Lung (tissue), 12 donors: ENCODE measurements around the gene PLIN1. TPM values are rescaled to one million over a fixed set of nuclear protein-coding genes. Genes with fewer than 3 reads are reported as not detected.

ENCODE experiments used
- ATAC-seq: fragments of 200-7000 bp; cut with Tn5 transposase; one replicate; pipeline ENCODE4 v1.9.1; 2020; ENCODE audit warnings: moderate number of reproducible peaks; ENCODE audit not compliant: insufficient read depth, low FRiP score
- DNase-seq, 3 donors: peaks; one replicate each; pipeline ENCODE4 v3.0.0-alpha.2; 2013 to 2017
- H3K27ac ChIP-seq, 2 donors: one replicate each; pipeline ENCODE4 v1.5.1; 2013; ENCODE audit warnings: mild to moderate bottlenecking in 2 of 2, moderate library complexity in 2 of 2, control low read depth in 1 of 2, inconsistent platforms in 1 of 2, low read depth in 1 of 2, low read length in 1 of 2
- H3K27me3 ChIP-seq, 3 donors: one replicate each; pipeline ENCODE4 v1.5.1; 2013; ENCODE audit warnings: low read length in 2 of 3; ENCODE audit not compliant: control insufficient read depth in 3 of 3, insufficient read depth in 3 of 3
- H3K36me3 ChIP-seq, 4 donors: one replicate each; pipeline ENCODE4 v1.5.1; 2013; ENCODE audit warnings: low read length in 4 of 4, mild to moderate bottlenecking in 1 of 4, moderate library complexity in 1 of 4; ENCODE audit not compliant: control insufficient read depth in 4 of 4, insufficient read depth in 4 of 4
- H3K4me1 ChIP-seq, 5 donors: one replicate each; pipeline ENCODE4 v1.5.1; 2013; ENCODE audit warnings: low read length in 5 of 5, mild to moderate bottlenecking in 2 of 5, moderate library complexity in 1 of 5; ENCODE audit not compliant: control insufficient read depth in 5 of 5, insufficient read depth in 5 of 5
- H3K4me3 ChIP-seq: one replicate; pipeline ENCODE4 v1.5.1; 2013; ENCODE audit warnings: mild to moderate bottlenecking, control low read depth, moderate library complexity
- H3K9ac ChIP-seq, 2 donors: one replicate each; pipeline ENCODE4 v1.5.1; 2013; ENCODE audit warnings: low read length in 2 of 2, control low read depth in 1 of 2; ENCODE audit not compliant: insufficient read depth in 1 of 2
- H3K9me3 ChIP-seq, 4 donors: one replicate each; pipeline ENCODE4 v1.5.1; 2013; ENCODE audit warnings: low read length in 3 of 4, mild to moderate bottlenecking in 1 of 4, moderate library complexity in 1 of 4; ENCODE audit not compliant: control insufficient read depth in 4 of 4, insufficient read depth in 3 of 4
- CTCF ChIP-seq: IDR thresholded peaks from 2 replicates; pipeline ENCODE4 v1.5.1; 2012; ENCODE audit warnings: mild to moderate bottlenecking; ENCODE audit errors: control extremely low read depth, extremely low read depth
- WGBS, 2 donors: extraction: QIAGEN DNeasy Blood & Tissue Kit; methylation state at CpG; one replicate each; pipeline ENCODE4 v1.1.7; 2013; 5-methylcytosine and 5-hydroxymethylcytosine counted together
- polyA plus RNA-seq, 2 donors: library from polyadenylated mRNA; stranded (reverse); fragments of 200-250 nt; gene quantifications; one replicate each; pipeline ENCODE4 v1.2.1, GENCODE V29; 2013
- total RNA-seq, 2 donors: library from RNA; depleted of rRNA in 1 of 2; stranded (reverse); fragments of >200 nt in 1 of 2; gene quantifications; one replicate each; pipeline ENCODE4 v1.2.1, GENCODE V29; 2014 to 2021
- donor health status: control.
- donor health status: control.
- donor health status: Bipolar disorder and iron deficiency.
- donor health status: healthy.
- donor health status: DM: yes; HTN: yes; CAD: no.

The PLIN1 gene
- total and polyA plus RNA-seq, 4 donors = 0.21 to 0.55 (median 0.45) TPM

DNA sequence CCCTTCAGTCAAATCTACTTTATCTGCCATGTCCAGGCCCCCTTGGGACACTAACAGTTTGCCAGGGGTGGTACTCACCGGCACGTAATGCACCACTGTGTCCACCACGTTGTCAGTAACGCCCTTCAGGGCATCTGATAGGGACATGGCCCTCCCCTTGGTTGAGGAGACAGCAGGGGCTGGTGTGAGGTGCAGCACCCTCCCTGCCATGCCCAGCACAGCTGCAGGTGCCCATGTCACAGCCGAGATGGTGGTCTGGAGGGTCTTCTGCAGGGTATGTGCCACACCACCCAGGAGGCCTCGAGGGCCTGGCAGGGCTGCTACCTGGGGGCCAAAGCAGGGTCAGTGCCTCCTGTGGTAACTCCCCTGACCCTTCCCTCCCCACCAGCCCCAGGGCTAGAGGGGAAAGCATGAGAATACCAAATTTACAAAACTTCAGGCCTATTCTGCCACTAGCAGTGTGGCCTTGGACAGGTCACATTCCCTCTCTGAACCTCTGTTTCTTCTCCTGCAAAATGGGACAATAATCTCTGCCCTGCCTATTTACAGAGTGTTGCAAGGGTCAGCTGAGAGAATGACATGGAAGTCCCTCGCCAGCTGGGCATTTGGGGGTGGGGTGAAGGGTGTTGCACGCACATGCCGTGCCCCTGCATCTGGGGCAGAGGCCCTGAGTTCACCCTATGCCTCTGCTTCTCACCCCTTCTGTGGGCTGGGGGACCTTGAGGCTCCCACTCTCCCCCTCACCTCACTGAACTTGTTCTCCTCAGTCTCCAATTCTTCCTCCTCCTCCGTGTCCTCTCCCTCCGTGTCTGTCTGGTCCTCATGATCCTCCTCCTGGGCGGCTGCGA lies 12.1 kb downstream of the PLIN1 start:
- H3K27ac ChIP-seq = no peak overlapping the region
- TF ChIP-seq CTCF = no peak
- ATAC-seq = no peak

GRCh38 chr15:89666184-89666857 lies 12.8 kb downstream of the PLIN1 start:
- peak overlapping the region; percentile 52 to 68 for H3K27ac ChIP-seq
- H3K4me1 ChIP-seq = peaks cover 0 to 25% (median 5%) of the 10 kb centered on the region in 5 donors
- H3K27me3 ChIP-seq = no peaks in the 10 kb centered on the region
- no peak for TF ChIP-seq CTCF
- H3K36me3 ChIP-seq = no peaks in the 10 kb centered on the region
- H3K4me3 ChIP-seq = no peak overlapping the region
- DNase-seq = peak in 1 of 3 donors; percentile 11
- WGBS, 2 donors = 92 to 96% methylated on average over 8 of the region's 8 CpGs
- no peak overlapping the region for H3K9ac ChIP-seq
- no peak for ATAC-seq
- peaks cover 0 to 1% (median 0%) of the 10 kb centered on the region in 4 donors for H3K9me3 ChIP-seq

More for the DNA sequence above, 12.1 kb downstream of the PLIN1 start:
- peaks cover 0 to 1% (median 0%) of the 10 kb centered on the region in 4 donors for H3K9me3 ChIP-seq
- peaks cover 0 to 25% (median 5%) of the 10 kb centered on the region in 5 donors for H3K4me1 ChIP-seq
- no peaks in the 10 kb centered on the region for H3K27me3 ChIP-seq
- DNase-seq = no peak
- no peak overlapping the region for H3K9ac ChIP-seq
- H3K4me3 ChIP-seq = no peak overlapping the region
- WGBS, 2 donors = 89% methylated on average over 13 of the region's 13 CpGs
- no peaks in the 10 kb centered on the region for H3K36me3 ChIP-seq

DNA sequence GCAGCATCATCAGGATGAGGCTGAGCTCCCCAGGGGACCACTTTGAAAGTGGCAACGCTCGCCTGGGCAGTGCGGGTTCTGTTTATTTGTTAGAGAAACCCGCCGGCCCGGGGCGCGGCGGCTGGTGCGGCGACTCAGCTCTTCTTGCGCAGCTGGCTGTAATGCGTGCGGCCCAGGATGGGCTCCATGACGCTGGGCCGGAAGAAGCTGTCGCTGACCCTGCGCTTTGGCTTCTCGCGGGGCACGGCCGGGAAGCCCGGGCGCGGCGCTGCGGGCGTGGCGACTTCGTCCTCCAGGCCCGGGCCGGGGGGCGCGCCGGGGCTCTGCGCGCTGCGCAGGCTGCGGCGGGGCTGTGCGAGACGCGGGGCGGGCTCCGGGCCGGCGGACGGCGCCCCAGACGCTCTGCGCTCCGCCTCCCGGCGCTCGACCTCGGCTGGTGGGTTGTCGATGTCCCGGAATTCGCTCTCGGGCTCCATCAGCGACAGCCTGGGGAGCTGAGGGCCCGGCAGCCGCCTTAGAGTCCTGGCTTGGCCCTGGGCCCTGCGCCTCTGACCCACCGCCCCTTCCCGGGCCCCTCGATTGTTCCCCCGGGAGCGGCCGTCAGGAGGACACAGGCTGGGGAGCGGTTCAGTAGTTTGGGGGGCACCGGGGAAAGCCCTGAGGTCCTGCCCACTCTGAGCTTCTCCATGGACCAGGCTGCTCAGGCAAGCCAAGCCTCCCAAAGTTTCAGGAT lies 13.6 kb downstream of the PLIN1 start:
- Histone ChIP-seq H3K27me3 (no peaks in the 10 kb centered on the region), H3K4me1 (peaks cover 0 to 25% (median 5%) of the 10 kb centered on the region in 5 donors), H3K4me3 (peak overlapping the region; percentile 40), H3K27ac (peak overlapping the region; percentile 52 to 68), H3K36me3 (no peaks in the 10 kb centered on the region), H3K9ac (peak overlapping the region in 1 of 2 donors; percentile 62), H3K9me3 (peaks cover 0 to 1% (median 0%) of the 10 kb centered on the region in 4 donors)
- ATAC-seq (peak; percentile 28), DNase-seq (peak; percentile 75 to 87 (median 75))
- WGBS, 2 donors = 2 to 4% methylated on average over 71 to 72 of the region's 72 CpGs
- TF ChIP-seq CTCF = no peak
